HG03457 (cell line): ENCODE measurements around the gene CCDC57.
"Not testable (repeated sequence)": the region's sequence is repeated elsewhere in the genome, so short reads cannot be mapped to it uniquely, and the experiment has no call there.

Experiments
- ATAC-seq: cut with Tn5 transposase; IDR thresholded peaks from one replicate; pipeline ENCODE4 v1.9.1; 2021; ENCODE audit warnings: moderate number of reproducible peaks; ENCODE audit not compliant: unreplicated experiment

The CCDC57 gene

GRCh38 chr17:82204831-82205719 lies 7.6 kb downstream of the CCDC57 start:
- no peak for ATAC-seq

DNA sequence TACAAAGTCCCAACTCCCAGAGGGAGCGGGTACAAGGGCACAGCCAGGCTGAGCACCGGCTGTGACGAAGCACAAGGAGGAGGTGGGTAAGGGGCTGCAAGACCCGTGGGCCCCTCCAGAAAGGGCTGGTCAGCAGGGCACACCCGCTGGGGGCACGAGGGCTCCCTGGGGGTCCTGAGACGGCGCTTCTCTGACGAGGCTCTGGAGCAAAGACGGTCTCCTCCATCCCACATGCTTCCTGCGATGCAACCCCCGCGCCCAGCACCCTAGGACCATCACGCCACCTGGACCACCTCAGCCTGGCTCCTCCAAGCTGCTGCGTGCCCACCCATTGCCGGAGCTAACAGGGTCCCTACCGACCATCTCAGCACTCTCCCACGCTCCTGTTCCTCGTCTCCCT lies 8.7 kb downstream of the CCDC57 start:
- no peak for ATAC-seq

- ATAC-seq, result no peak
Measured at GRCh38 chr17:82202981-82203380, 9.7 kb downstream of the CCDC57 start.

DNA sequence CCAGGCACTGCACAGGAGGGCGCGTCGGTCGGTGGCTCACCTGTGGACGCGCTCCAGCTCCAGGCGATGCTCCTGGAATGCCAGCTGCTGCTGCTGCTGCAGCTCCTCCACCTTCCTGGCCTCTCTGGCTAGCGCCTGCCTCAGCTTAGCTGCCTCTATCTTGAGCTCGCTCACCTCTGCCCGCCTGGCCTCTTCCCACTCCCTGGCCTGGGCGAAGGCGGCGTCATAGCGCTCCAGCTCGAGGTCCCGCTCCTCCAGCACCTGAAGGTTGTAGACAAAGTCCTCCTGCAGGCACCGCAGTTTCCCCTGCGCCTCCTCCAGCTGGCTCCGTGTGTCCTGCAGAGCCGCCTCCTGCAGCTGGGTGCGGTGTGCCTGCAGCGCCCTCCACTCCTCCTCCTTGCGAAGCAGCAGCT lies 11.1 kb downstream of the CCDC57 start:
- no peak for ATAC-seq

DNA sequence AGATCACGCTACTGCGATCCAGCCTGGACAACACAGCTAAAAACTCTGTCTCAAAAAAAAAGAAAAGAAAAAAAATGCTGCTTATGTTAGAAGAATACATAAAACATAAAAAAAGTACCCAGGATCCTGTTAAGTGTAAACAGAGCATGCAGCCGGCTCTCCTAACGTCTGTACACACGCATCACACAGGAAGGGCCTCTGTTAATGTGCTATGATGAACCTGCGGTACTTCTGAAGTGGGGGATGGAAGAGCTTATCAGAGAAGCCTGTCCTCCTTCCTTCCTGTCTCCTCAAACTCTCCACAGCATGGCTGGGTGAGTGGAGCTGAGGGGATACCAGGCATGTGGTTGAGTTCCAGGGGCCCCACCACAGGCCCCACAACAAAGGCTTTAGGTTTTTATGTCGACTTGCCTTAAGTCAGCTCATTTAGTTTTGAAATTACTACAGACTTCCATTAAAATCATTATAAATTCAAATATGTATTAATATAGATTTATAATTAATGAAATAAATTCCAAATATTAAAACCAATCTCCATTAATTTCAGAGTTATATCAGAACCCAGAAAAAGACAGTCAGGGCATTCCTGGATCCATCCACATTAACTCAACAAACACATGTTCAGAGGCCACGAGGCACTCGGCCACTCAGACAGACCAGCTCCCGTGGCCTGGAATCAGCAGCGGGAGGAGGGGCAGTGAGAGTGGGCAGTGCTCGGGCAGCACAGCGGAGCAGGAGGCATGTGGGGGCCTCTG lies 11.7 kb downstream of the CCDC57 start:
- ATAC-seq, result no peak

DNA sequence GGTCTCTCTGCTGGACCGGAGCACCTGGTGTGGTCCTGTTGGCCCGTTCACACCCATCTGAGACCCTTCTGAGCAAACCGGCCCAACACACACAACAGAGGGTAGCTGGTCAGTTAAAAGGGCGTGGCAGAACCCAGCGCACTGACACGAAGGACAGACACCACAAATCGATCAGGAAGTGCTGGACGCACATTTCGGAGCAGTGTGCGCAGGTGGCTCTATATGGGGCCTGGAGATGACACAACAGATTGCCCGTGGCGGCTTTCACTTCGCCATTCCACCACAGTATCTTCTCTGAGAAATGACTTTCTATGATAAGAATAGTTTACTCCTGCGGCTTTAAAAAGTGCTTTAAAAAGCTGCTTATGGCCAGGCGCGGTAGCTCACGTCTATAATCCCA lies 12.5 kb downstream of the CCDC57 start:
- ATAC-seq, result no peak

- ATAC-seq, result no peak
Measured at GRCh38 chr17:82199496-82199895, 13.1 kb downstream of the CCDC57 start.

- no peak for ATAC-seq
Measured at GRCh38 chr17:82198092-82198491, 14.6 kb downstream of the CCDC57 start.

DNA sequence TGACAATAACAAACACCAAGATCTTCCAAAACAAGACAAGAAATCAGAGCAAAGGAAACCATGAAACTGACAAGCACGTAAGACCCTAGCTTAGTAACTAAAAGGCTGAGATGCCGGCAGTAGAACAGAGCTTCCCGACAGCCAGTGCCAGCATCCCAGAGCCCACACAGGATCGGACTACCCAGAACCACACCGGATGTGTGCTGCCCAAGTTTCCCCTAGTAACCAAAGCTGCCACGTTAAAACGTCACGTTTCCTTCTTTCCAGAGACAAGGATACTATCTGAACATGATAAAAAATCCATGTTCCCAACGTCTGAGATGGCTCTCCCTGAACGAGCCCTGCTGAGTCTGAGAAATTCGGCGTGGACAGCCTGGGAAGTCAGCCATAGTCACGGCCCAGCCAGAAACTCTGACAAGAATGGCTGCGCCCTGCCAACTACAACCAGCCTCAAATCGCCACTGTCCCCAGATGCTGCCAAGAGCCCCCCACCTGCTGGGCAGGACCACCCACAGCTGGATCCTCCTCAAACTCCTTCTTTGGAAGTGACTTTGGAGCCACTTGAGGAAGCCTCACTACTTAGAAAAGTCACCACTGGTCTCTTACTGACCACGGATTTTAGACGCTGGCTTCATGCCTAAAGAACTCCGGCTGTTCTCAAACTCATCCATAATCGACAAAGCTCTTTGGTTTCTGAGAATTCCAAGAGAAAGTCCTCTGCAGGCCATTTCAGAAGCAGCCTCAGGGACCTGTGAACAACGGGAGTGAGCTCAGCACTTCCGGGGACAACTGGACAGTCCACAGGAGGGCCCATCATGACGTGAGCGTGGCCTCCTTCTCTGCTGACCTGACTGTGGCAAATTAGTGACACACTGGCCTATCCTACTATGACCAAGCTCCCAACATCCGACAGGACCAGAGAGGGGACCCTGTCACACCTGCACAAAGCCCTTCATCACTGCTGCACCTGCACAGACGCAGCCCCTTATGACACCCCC lies 16.7 kb downstream of the CCDC57 start:
- ATAC-seq, result no peak

DNA sequence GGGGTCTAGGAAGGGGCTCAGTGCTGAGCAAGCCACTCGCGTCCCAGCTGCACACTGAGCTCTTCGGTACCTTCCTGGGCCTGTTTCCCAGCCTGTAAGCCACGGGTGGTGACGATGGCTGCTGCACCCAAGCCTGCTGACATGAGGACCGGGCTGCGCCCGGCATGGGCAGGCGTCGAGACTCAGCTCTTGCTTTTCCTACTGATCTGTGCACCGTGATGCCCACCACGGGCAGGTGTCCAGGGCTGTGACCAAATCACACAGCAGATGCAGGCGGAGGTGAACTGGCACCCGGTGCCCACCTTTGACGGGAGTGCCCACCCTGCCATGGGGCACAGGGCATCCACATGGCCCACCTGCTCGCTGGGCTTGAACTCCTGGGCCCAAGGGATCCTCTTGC lies 17.9 kb downstream of the CCDC57 start:
- ATAC-seq, result no peak

GRCh38 chr17:82193520-82194220 lies 19.0 kb downstream of the CCDC57 start:
- no peak for ATAC-seq

DNA sequence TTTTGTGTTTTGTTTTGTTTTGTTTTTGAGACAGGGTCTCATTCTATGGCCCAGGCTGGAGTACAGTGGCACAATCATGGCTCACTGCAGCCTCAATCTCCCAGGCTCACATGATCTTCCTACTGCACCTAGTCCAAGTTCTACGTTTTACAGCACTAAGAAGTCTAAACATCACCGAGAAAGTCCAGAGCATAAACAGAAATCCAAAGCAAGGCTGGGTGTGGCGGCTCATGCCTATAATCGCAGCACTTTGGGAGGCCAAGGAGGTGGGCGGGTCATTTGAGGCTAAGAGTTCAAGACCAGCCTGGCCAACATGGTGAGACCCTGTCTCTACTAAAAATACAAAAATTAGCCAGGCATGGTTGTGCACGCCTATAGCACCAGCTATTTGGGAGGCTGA lies 19.6 kb downstream of the CCDC57 start:
- ATAC-seq, result not testable (repeated sequence)

GRCh38 chr17:82188001-82188961 lies 24.4 kb downstream of the CCDC57 start:
- ATAC-seq, result no peak

- no peak for ATAC-seq
Measured at GRCh38 chr17:82187500-82187899, 25.1 kb downstream of the CCDC57 start.

DNA sequence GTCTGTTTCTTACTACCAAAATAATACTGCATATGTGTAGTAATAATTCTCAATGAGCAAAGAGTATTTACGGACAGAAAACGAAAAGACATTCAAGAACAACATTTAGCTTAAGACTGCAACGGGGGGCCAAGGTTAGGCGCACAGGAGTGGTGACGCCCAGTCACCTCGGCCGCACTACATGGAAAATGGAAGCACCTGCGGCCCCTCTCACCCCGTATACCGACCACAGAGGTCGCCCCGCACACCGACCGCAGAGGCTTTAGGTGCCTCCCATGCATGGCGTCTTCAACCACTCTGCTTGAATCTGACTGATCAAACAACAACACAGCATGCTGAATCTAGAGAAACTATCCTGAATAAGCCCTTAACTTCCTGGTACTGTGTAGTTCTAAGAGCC lies 26.4 kb downstream of the CCDC57 start:
- ATAC-seq, result no peak

DNA sequence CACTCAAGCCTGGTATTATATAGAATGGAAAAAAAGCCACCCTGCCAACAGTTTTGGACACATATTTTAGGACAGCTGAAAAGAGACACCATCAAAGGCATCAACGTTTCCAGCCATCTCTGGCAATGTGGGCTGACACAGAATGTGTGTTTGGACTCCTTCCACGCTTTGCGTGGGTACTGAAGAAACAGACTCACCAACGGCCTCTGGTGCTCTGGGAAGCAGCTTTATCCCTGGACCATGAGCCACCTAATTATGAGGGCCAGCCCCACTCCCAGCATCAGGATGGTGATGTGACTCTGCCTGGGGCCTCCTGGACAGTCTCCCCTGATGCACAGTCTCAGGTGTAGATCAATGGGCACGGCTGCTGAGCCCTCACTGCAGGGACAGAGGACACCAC lies 27.9 kb downstream of the CCDC57 start:
- no peak for ATAC-seq

- no peak for ATAC-seq
Measured at GRCh38 chr17:82180776-82181528, 31.7 kb downstream of the CCDC57 start.

- ATAC-seq, result no peak
Measured at GRCh38 chr17:82179946-82180475, 32.6 kb downstream of the CCDC57 start.
